ENCODE data around the gene AGBL1. TPM values are rescaled to one million over a fixed set of nuclear protein-coding genes. Genes with fewer than 3 reads are reported as not detected.
A peak's percentile ranks its signal among the peaks of the same experiment; 100 is the strongest.

Gene AGBL1
- total RNA-seq, 1 experiment from 2014 or later: not detected

DNA sequence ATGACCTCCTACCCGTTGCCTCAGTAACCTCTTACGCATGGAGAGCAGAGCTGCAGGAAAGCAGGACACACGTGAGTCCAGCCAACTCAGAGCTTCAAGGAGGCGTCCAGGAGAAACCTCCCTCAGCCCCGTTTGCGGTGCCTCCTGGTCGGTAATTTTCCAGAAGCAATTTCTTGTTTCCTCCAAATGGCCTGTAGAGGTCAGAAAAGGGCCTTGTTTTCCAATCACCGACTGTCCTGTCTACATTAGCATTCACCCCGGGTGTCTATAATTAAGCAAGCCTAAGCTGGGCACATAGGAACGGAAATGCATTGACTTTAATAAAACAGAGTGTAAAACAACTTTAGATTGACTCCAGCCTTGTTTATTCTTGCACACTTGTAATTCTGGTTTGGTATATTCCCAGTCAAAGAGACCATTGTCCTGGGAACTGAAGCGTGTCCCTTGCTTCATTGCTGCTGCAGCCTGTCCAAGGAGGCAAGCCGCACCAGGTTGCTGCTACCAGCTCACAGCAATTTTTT, 836.2 kb downstream of the AGBL1 start:
- Histone ChIP-seq H3K4me3 (no peak overlapping the region), H3K9me2 (ENCODE audit: insufficient read depth) (no peaks in the 10 kb centered on the region), H2AFZ (no peak overlapping the region), H3K36me3 (ENCODE audit: low read depth) (no peaks in the 10 kb centered on the region), H3K9me3 (ENCODE audit: insufficient read depth, low read depth) (no peaks in the 10 kb centered on the region), H3F3A (ENCODE audit: insufficient read depth, low read depth) (no peaks in the 10 kb centered on the region), H3K27me3 (ENCODE audit: insufficient read depth, low read depth) (no peaks in the 10 kb centered on the region), H3K4me1 (replicated peaks; ENCODE audit: insufficient read depth) (no peaks in the 10 kb centered on the region), H3K4me2 (no peak overlapping the region), H3K79me2 (ENCODE audit: low read depth) (no peaks in the 10 kb centered on the region), H3K27ac (no peak overlapping the region), H4K20me1 (ENCODE audit: insufficient read depth) (no peaks in the 10 kb centered on the region)
- ChIA-PET POLR2A (ENCODE audit: unreplicated experiment) (no interaction called here), CTCF (no interaction called here)
- intact Hi-C loops (cut with micrococcal nuclease; ENCODE audit: unreplicated experiment): loop anchor here (5.0 kb wide), 1 partner anchor 1331 kb away; no protein-coding TSS in a partner anchor
- no TSS peak for BruUV-seq (replicated peaks)
- no peak for TF ChIP-seq EZH2 (IDR thresholded peaks at IDR 0.05; ENCODE audit: low read depth)
- TF ChIP-seq, protein P1, sequence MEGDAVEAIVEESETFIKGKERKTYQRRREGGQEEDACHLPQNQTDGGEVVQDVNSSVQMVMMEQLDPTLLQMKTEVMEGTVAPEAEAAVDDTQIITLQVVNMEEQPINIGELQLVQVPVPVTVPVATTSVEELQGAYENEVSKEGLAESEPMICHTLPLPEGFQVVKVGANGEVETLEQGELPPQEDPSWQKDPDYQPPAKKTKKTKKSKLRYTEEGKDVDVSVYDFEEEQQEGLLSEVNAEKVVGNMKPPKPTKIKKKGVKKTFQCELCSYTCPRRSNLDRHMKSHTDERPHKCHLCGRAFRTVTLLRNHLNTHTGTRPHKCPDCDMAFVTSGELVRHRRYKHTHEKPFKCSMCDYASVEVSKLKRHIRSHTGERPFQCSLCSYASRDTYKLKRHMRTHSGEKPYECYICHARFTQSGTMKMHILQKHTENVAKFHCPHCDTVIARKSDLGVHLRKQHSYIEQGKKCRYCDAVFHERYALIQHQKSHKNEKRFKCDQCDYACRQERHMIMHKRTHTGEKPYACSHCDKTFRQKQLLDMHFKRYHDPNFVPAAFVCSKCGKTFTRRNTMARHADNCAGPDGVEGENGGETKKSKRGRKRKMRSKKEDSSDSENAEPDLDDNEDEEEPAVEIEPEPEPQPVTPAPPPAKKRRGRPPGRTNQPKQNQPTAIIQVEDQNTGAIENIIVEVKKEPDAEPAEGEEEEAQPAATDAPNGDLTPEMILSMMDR (conservative IDR thresholded peaks at IDR 0.05): peak; percentile 52
- DNase-seq: no peak

DNA sequence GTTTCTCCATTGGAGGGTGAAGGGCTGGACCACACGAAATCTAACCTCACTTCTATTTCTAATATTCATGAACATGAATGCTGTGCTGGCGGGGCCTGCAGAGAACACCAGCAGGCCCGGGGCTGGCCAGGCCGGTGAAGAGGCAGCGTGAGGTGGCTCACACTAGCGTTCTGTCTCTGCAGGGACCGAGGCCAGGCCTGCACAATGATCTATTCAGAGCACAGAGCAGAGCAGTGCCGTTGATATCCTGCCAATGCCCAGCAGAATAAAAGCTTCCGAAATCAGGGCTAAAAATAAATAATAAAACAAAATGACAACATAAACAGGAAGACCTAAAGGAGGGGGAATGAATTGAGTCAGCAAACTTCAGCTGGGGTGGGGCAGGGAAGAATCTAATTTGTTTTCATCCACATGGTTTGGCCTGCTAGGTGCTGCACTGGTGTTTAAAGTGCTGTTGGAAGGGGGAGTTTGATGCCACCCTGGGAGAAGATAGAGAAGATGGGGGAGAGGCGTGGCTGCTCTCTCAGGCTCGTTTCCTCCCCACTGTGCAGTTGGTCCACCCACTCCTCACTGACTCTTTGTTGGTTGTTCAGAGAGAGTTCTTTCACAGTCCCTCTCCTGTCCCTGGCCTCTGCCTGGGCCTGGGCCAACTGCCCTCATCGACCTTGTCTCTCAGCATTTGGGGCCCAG, 837.1 kb downstream of the AGBL1 start:
- H3K4me3 ChIP-seq: no peak overlapping the region
- no peaks in the 10 kb centered on the region for H4K20me1 ChIP-seq (ENCODE audit: insufficient read depth)
- no peaks in the 10 kb centered on the region for H3K79me2 ChIP-seq (ENCODE audit: low read depth)
- TF ChIP-seq, protein P1 (conservative IDR thresholded peaks at IDR 0.05): no peak
- TF ChIP-seq EZH2 (IDR thresholded peaks at IDR 0.05; ENCODE audit: low read depth): no peak
- DNase-seq: no peak
- no peak overlapping the region for H3K4me2 ChIP-seq
- H3F3A ChIP-seq (ENCODE audit: insufficient read depth, low read depth): no peaks in the 10 kb centered on the region
- POLR2A ChIA-PET (ENCODE audit: unreplicated experiment): no interaction called here
- intact Hi-C loops (cut with micrococcal nuclease; ENCODE audit: unreplicated experiment): loop anchor here (5.0 kb wide), 1 partner anchor 1330 kb away; no protein-coding TSS in a partner anchor
- no TSS peak for BruUV-seq (replicated peaks)
- H3K9me3 ChIP-seq (ENCODE audit: insufficient read depth, low read depth): no peaks in the 10 kb centered on the region
- no peaks in the 10 kb centered on the region for H3K4me1 ChIP-seq (replicated peaks; ENCODE audit: insufficient read depth)
- no peaks in the 10 kb centered on the region for H3K36me3 ChIP-seq (ENCODE audit: low read depth)
- no peak overlapping the region for H3K27ac ChIP-seq
- no peak overlapping the region for H2AFZ ChIP-seq
- CTCF ChIA-PET: no interaction called here
- H3K9me2 ChIP-seq (ENCODE audit: insufficient read depth): no peaks in the 10 kb centered on the region
- no peaks in the 10 kb centered on the region for H3K27me3 ChIP-seq (ENCODE audit: insufficient read depth, low read depth)

DNA sequence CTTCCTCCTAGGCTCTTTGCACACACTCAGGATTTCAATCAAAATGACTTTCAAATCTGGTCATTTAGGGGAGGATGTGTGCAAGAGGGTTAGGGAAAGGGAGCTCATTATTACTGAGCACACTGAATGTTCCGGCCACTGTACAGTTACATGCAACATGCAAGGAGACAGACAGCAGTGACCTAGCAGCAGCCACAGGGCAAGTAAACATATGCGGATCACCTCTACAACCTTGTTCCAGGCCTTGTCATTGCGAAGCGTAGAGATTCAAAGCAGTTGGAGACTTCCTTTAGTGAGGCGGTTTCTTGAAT, 837.6 kb downstream of the AGBL1 start:
- Histone ChIP-seq H3K4me1 (replicated peaks; ENCODE audit: insufficient read depth) (no peaks in the 10 kb centered on the region), H3K36me3 (ENCODE audit: low read depth) (no peaks in the 10 kb centered on the region), H3K9me2 (ENCODE audit: insufficient read depth) (no peaks in the 10 kb centered on the region), H3F3A (ENCODE audit: insufficient read depth, low read depth) (no peaks in the 10 kb centered on the region), H3K9me3 (ENCODE audit: insufficient read depth, low read depth) (no peaks in the 10 kb centered on the region), H4K20me1 (ENCODE audit: insufficient read depth) (no peaks in the 10 kb centered on the region; the same call in 1 of the 2 replicates), H3K27me3 (ENCODE audit: insufficient read depth, low read depth) (no peaks in the 10 kb centered on the region), H3K4me2 (no peak overlapping the region), H3K79me2 (ENCODE audit: low read depth) (no peaks in the 10 kb centered on the region), H3K27ac (no peak overlapping the region), H2AFZ (no peak overlapping the region), H3K4me3 (no peak overlapping the region)
- POLR2A ChIA-PET (ENCODE audit: unreplicated experiment): no interaction called here
- CTCF ChIA-PET: no interaction called here
- TF ChIP-seq EZH2 (IDR thresholded peaks at IDR 0.05; ENCODE audit: low read depth): no peak
- TF ChIP-seq, protein P1 (conservative IDR thresholded peaks at IDR 0.05): no peak
- intact Hi-C loops (cut with micrococcal nuclease; ENCODE audit: unreplicated experiment): loop anchor here (5.0 kb wide), 1 partner anchor 1330 kb away; no protein-coding TSS in a partner anchor
- no peak for DNase-seq
- BruUV-seq (replicated peaks): no TSS peak

All from PC-9 (cell line).